GM21825 (cell line): ENCODE measurements around the gene MEGF6.

Source experiments
- ATAC-seq: cut with Tn5 transposase; IDR thresholded peaks from one replicate; pipeline ENCODE4 v1.9.1; 2021; ENCODE audit warnings: mild to moderate bottlenecking, moderate library complexity; ENCODE audit not compliant: unreplicated experiment

The MEGF6 gene

GRCh38 chr1:3527774-3528173, 83.5 kb downstream of the MEGF6 start:
- no peak for ATAC-seq

GRCh38 chr1:3525551-3526482, 85.5 kb downstream of the MEGF6 start:
- no peak for ATAC-seq

GRCh38 chr1:3524556-3525203, 86.6 kb downstream of the MEGF6 start:
- ATAC-seq = no peak

- no peak for ATAC-seq
These were observed 87.3 kb downstream of the MEGF6 start for GRCh38 chr1:3523980-3524379.

GRCh38 chr1:3522564-3523265, 88.6 kb downstream of the MEGF6 start:
- no peak for ATAC-seq

GRCh38 chr1:3522112-3522511, 89.2 kb downstream of the MEGF6 start:
- ATAC-seq = no peak

GRCh38 chr1:3521426-3521825, 89.9 kb downstream of the MEGF6 start:
- ATAC-seq = no peak

- ATAC-seq = no peak
These were observed 90.6 kb downstream of the MEGF6 start for GRCh38 chr1:3520419-3521378.

GRCh38 chr1:3519301-3519885, 91.9 kb downstream of the MEGF6 start:
- no peak for ATAC-seq

- no peak for ATAC-seq
These were observed 92.6 kb downstream of the MEGF6 start for GRCh38 chr1:3518756-3519155.

GRCh38 chr1:3518256-3518655, 93.1 kb downstream of the MEGF6 start:
- no peak for ATAC-seq

- no peak for ATAC-seq
These were observed 94.2 kb downstream of the MEGF6 start for GRCh38 chr1:3516911-3517675.

GRCh38 chr1:3516481-3516869, 94.8 kb downstream of the MEGF6 start:
- ATAC-seq = no peak

- ATAC-seq = no peak
These were observed 95.4 kb downstream of the MEGF6 start for GRCh38 chr1:3515774-3516480.

- ATAC-seq = no peak
These were observed 96.0 kb downstream of the MEGF6 start for GRCh38 chr1:3515272-3515671.

- ATAC-seq = no peak
These were observed 96.9 kb downstream of the MEGF6 start for GRCh38 chr1:3514404-3514803.

GRCh38 chr1:3511856-3512255, 99.5 kb downstream of the MEGF6 start:
- ATAC-seq = no peak

GRCh38 chr1:3511306-3511705, 100.0 kb downstream of the MEGF6 start:
- no peak for ATAC-seq

- ATAC-seq = no peak
These were observed 100.4 kb downstream of the MEGF6 start for GRCh38 chr1:3510956-3511250.
